Uterus (tissue), 4 donors: Measurements from ENCODE around the gene LRRC4B. TPM values are rescaled to one million over a fixed set of nuclear protein-coding genes. Genes with fewer than 3 reads are reported as not detected.

Experiments used
- DNase-seq, 2 donors: peaks; one replicate each; pipeline ENCODE4 v3.0.0-alpha.2; 2019 to 2020
- H3K27ac ChIP-seq, 2 donors: fragments of 200-600 bp; sonication (generic); 1 replicate in 1 of 2; 2 replicates in 1 of 2; pipeline ENCODE4 v1.5.1; 2016 to 2018
- H3K27me3 ChIP-seq, 2 donors: fragments of 200-600 bp; sonication (generic); one replicate each; pipeline ENCODE4 v1.5.1; 2018 to 2019; ENCODE audit warnings: control low read depth in 1 of 2
- H3K36me3 ChIP-seq, 2 donors: fragments of 200-600 bp; sonication (generic); one replicate each; pipeline ENCODE4 v1.5.1; 2019; ENCODE audit warnings: control low read depth in 1 of 2
- H3K4me1 ChIP-seq, 2 donors: fragments of 200-600 bp; sonication (generic); one replicate each; pipeline ENCODE4 v1.5.1; 2018 to 2019; ENCODE audit warnings: control low read depth in 1 of 2
- H3K4me3 ChIP-seq, 2 donors: fragments of 200-600 bp; sonication (generic); 1 replicate in 1 of 2; 2 replicates in 1 of 2; pipeline ENCODE4 v1.5.1; 2018 to 2019; ENCODE audit warnings: mild to moderate bottlenecking in 1 of 2
- H3K9me3 ChIP-seq, 2 donors: fragments of 200-600 bp; sonication (generic); one replicate each; pipeline ENCODE4 v1.5.1; 2019; ENCODE audit warnings: control low read depth in 1 of 2
- POLR2A ChIP-seq, 2 donors: fragments of 450-650 bp; IDR thresholded peaks; one replicate each; pipeline ENCODE4 v1.6.1; 2016; ENCODE audit warnings: antibody characterized with exemption in 2 of 2, mild to moderate bottlenecking in 1 of 2, moderate library complexity in 1 of 2
- intact Hi-C: fragments of 100-400 bp; cut with DNase I; formaldehyde crosslinking; loops from one replicate; pipeline ENCODE4 v1.15.1; 2023; ENCODE audit warnings: low total_unique reads
- total RNA-seq, 4 donors: library from RNA; depleted of rRNA in 3 of 4; stranded (reverse); fragments of >200 nt in 3 of 4; gene quantifications; one replicate each; pipeline versions ENCODE4 v1.1.0 to v1.2.4, GENCODE V29; 2014 to 2023
- TF ChIP-seq, protein P1 (sequence below), 4 experiments: fragments of 200-600 bp in 2 of 4; fragments of 450-650 bp in 2 of 4; sonication (generic) in 2 of 4; IDR thresholded peaks; one replicate each; pipeline ENCODE4 v1.5.1; 2016 to 2019; ENCODE audit warnings: antibody characterized with exemption in 4 of 4, mild to moderate bottlenecking in 2 of 4, moderate library complexity in 1 of 4
- donor health status: DM: yes; HTN: yes; CAD: no.

LRRC4B gene
- total RNA-seq, 4 donors from 2014 or later = 2.4 to 38.0 (median 13.2) TPM

- H3K4me3 ChIP-seq = no peak overlapping the region
- H3K4me1 ChIP-seq = no peaks in the 10 kb centered on the region
- H3K9me3 ChIP-seq = no peaks in the 10 kb centered on the region
- intact Hi-C loops = no loop called here
- no peaks in the 10 kb centered on the region for H3K36me3 ChIP-seq
- H3K27ac ChIP-seq = no peak overlapping the region
- TF ChIP-seq, protein P1, sequence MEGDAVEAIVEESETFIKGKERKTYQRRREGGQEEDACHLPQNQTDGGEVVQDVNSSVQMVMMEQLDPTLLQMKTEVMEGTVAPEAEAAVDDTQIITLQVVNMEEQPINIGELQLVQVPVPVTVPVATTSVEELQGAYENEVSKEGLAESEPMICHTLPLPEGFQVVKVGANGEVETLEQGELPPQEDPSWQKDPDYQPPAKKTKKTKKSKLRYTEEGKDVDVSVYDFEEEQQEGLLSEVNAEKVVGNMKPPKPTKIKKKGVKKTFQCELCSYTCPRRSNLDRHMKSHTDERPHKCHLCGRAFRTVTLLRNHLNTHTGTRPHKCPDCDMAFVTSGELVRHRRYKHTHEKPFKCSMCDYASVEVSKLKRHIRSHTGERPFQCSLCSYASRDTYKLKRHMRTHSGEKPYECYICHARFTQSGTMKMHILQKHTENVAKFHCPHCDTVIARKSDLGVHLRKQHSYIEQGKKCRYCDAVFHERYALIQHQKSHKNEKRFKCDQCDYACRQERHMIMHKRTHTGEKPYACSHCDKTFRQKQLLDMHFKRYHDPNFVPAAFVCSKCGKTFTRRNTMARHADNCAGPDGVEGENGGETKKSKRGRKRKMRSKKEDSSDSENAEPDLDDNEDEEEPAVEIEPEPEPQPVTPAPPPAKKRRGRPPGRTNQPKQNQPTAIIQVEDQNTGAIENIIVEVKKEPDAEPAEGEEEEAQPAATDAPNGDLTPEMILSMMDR (IDR thresholded peaks at IDR 0.05) = no peak
- no peak for TF ChIP-seq POLR2A (IDR thresholded peaks at IDR 0.05)
- no peak for DNase-seq
- H3K27me3 ChIP-seq = no peaks in the 10 kb centered on the region
Measured at GRCh38 chr19:50518091-50519005, 49.9 kb downstream of the LRRC4B start.

GRCh38 chr19:50517704-50518075 lies 50.5 kb downstream of the LRRC4B start:
- H3K27me3 ChIP-seq = no peaks in the 10 kb centered on the region
- H3K4me3 ChIP-seq = no peak overlapping the region
- H3K36me3 ChIP-seq = no peaks in the 10 kb centered on the region
- DNase-seq = no peak
- H3K27ac ChIP-seq = no peak overlapping the region
- TF ChIP-seq, protein P1 (IDR thresholded peaks at IDR 0.05) = no peak
- TF ChIP-seq POLR2A (IDR thresholded peaks at IDR 0.05) = no peak
- intact Hi-C loops = no loop called here
- no peaks in the 10 kb centered on the region for H3K4me1 ChIP-seq
- no peaks in the 10 kb centered on the region for H3K9me3 ChIP-seq

DNA sequence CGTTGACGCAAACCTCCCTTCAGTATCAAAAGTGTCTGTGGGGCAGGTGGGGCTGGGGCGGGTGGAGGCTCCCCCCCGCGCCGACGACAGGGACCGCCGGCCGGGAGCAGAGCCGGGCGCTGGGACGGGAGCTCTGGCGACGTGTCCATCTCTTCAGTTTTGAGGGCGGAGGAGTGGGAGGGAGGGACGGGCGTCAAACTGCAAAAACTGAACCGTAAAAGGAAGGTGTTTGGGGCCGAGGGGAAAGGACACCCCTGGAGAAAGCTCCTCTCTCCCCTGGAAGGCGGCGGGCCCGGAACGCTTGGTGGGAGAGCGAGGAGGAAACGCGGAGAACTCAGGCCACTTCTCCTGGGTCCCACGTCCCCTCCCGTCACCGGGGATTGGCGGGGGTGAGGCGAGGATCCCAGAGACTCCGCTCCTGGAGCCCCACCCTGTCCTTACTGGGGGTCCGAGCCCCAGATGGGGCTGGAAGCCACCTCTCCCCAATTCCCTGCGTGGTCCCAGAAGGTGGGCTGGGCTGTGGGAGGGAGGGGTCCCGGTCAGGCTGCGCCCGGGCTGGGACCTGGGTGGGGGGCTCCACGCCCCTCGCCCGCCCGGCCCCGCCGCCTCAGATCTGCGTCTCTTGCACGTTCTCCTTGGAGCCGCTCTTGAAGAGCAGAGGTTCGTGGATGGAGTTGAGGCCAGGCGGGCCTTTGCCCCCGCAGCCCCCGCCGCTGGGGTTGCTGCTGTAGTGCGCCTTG lies 51.1 kb downstream of the LRRC4B start:
- Histone ChIP-seq H3K9me3 (no peaks in the 10 kb centered on the region), H3K27me3 (no peaks in the 10 kb centered on the region), H3K4me1 (no peaks in the 10 kb centered on the region), H3K4me3 (no peak overlapping the region), H3K27ac (no peak overlapping the region), H3K36me3 (no peaks in the 10 kb centered on the region)
- intact Hi-C loops = no loop called here
- TF ChIP-seq POLR2A (IDR thresholded peaks at IDR 0.05) = no peak
- TF ChIP-seq, protein P1 (IDR thresholded peaks at IDR 0.05) = no peak
- DNase-seq = no peak

DNA sequence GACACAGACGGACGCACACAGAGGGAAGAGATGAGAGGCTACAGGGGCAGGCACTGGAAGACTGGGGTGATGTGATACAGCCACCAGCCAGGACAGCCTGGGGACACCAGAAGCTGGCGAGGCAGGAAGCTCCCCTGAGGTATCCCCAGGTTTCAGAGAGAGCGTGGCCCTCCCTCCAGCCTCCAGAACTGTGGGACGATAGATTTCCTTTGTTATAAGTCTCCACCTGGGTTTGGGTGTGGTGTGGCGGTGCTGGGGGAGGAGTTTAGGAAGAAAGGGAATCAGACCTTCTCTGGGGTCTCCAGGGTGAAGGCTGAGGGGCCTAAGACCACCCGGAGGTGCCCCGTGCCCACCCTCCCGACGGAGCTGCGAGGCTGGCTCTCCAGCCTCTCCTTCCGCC lies 51.8 kb downstream of the LRRC4B start:
- Histone ChIP-seq H3K4me3 (no peak overlapping the region), H3K9me3 (no peaks in the 10 kb centered on the region), H3K4me1 (no peaks in the 10 kb centered on the region), H3K27ac (no peak overlapping the region), H3K36me3 (no peaks in the 10 kb centered on the region), H3K27me3 (no peaks in the 10 kb centered on the region)
- intact Hi-C loops = no loop called here
- TF ChIP-seq, protein P1 (IDR thresholded peaks at IDR 0.05) = no peak
- TF ChIP-seq POLR2A (IDR thresholded peaks at IDR 0.05) = no peak
- DNase-seq = no peak

GRCh38 chr19:50515168-50515561 lies 53.1 kb downstream of the LRRC4B start:
- Histone ChIP-seq H3K27me3 (no peaks in the 10 kb centered on the region), H3K36me3 (no peaks in the 10 kb centered on the region), H3K4me3 (no peak overlapping the region), H3K9me3 (no peaks in the 10 kb centered on the region), H3K4me1 (peaks cover 0 to 4% of the 10 kb centered on the region in 2 donors), H3K27ac (no peak overlapping the region)
- TF ChIP-seq, protein P1 (IDR thresholded peaks at IDR 0.05) = no peak
- no peak for TF ChIP-seq POLR2A (IDR thresholded peaks at IDR 0.05)
- DNase-seq = no peak
- intact Hi-C loops = no loop called here
